Measurements from ENCODE around the gene B9D1. TPM values are rescaled to one million over a fixed set of nuclear protein-coding genes. Genes with fewer than 3 reads are reported as not detected.

Gene B9D1
- total and polyA plus RNA-seq, 3 donors from 2014 or later = 42.1 to 132 (median 59.9) TPM

DNA sequence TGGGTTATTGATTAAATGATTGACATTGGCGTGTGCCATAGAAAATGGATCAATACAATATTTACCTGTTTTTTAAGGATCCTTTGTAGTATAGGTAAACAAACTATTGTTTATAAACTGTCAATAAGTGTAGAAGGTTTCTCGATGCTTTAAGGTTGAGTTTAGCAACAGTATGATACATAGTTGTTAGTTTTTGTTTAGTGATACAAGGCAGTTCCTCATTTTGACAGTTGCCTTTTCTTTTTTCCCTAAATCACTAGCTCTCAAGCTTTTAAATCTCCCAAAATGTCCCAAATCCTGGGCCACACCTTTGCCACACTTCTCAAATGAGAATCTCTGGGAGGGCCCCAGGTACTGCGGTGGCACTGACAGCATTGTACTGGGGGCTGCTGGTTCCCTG is 68.1 kb downstream of the B9D1 start:
- no peak overlapping the region for H3K4me3 ChIP-seq
- TF ChIP-seq POLR2A (IDR thresholded peaks at IDR 0.05) = no peak
- TF ChIP-seq, protein P1, sequence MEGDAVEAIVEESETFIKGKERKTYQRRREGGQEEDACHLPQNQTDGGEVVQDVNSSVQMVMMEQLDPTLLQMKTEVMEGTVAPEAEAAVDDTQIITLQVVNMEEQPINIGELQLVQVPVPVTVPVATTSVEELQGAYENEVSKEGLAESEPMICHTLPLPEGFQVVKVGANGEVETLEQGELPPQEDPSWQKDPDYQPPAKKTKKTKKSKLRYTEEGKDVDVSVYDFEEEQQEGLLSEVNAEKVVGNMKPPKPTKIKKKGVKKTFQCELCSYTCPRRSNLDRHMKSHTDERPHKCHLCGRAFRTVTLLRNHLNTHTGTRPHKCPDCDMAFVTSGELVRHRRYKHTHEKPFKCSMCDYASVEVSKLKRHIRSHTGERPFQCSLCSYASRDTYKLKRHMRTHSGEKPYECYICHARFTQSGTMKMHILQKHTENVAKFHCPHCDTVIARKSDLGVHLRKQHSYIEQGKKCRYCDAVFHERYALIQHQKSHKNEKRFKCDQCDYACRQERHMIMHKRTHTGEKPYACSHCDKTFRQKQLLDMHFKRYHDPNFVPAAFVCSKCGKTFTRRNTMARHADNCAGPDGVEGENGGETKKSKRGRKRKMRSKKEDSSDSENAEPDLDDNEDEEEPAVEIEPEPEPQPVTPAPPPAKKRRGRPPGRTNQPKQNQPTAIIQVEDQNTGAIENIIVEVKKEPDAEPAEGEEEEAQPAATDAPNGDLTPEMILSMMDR (IDR thresholded peaks at IDR 0.05) = no peak
- peaks cover 18% of the 10 kb centered on the region for H3K4me1 ChIP-seq
- no peaks in the 10 kb centered on the region for H3K27me3 ChIP-seq
- no peaks in the 10 kb centered on the region for H3K9me3 ChIP-seq
- no peak overlapping the region for H3K27ac ChIP-seq
- no peaks in the 10 kb centered on the region for H3K36me3 ChIP-seq (ENCODE audit: low read depth, missing control alignments)
- intact Hi-C loops (cut with DNase I; ENCODE audit: low total_unique reads) = no loop called here
- WGBS, 2 donors = 80 to 83% methylated on average over 3 of the region's 3 CpGs
- no peak for DNase-seq

MicroRNA genes within 50 kb of the gene (microRNA counts, 767-probe panel; counts per million panel counts)
- microRNA hsa-miR-1180 = 4,987 to 6,072 counts per million in 2 donors

Small RNA genes within 50 kb of the gene (microRNA-seq; reads per million reads assigned to microRNA genes)
- 589 to 912 reads per million in 2 donors for gene MIR1180 (ENCODE audit: borderline number of aligned reads in 2 of 2, borderline replicate concordance in 1 of 2)

Small RNA genes within 50 kb of the gene (small RNA-seq; reads per million reads assigned to genes)
- gene MIR1180 = 1.4 to 3.1 reads per million in 2 donors

Other genes starting within 250 kb of the B9D1 start
- gene GRAPL, start 235.1 kb downstream of the B9D1 start, total RNA-seq = 1 to 10 TPM; 2.0 to 2.2 TPM
- 9.5 TPM for gene GRAPL, start 235.1 kb downstream of the B9D1 start, polyA plus RNA-seq (ENCODE audit: insufficient read depth, low read depth, low replicate concordance)
- 10 to 100 TPM; 60.0 to 66.5 TPM for gene EPN2, start 125.4 kb downstream of the B9D1 start, total RNA-seq
- 61.1 TPM for gene EPN2, start 125.4 kb downstream of the B9D1 start, polyA plus RNA-seq (ENCODE audit: insufficient read depth, low read depth, low replicate concordance)
- 10 to 100 TPM; 49.7 to 65.4 TPM for gene MAPK7, start 15.8 kb upstream of the B9D1 start, total RNA-seq
- gene MAPK7, start 15.8 kb upstream of the B9D1 start, polyA plus RNA-seq (ENCODE audit: insufficient read depth, low read depth, low replicate concordance) = 54.1 TPM
- 10 to 100 TPM; 24.0 to 55.7 TPM for gene MFAP4, start 24.5 kb upstream of the B9D1 start, total RNA-seq
- gene MFAP4, start 24.5 kb upstream of the B9D1 start, polyA plus RNA-seq (ENCODE audit: insufficient read depth, low read depth, low replicate concordance) = 108 TPM
- gene RNF112, start 48.5 kb upstream of the B9D1 start, total RNA-seq = 1 to 10 TPM; 2.1 to 8.1 TPM
- 4.6 TPM for gene RNF112, start 48.5 kb upstream of the B9D1 start, polyA plus RNA-seq (ENCODE audit: insufficient read depth, low read depth, low replicate concordance)
- 10 to 100 TPM; 20.1 to 97.3 TPM for gene SLC47A1, start 171.1 kb upstream of the B9D1 start, total RNA-seq
- 39.8 TPM for gene SLC47A1, start 171.1 kb upstream of the B9D1 start, polyA plus RNA-seq (ENCODE audit: insufficient read depth, low read depth, low replicate concordance)

Data from testis (tissue), 3 donors.